Natural killer cell (primary cell): Measurements from ENCODE around the gene ELP4. TPM values are rescaled to one million over a fixed set of nuclear protein-coding genes. Genes with fewer than 3 reads are reported as not detected.

ENCODE experiments used
- ATAC-seq, 3 donors: fragments of 150-1000 bp in 2 of 3; fragments of 200-7000 bp in 1 of 3; cut with Tn5 transposase; 1 replicate in 1 of 3; 2 replicates in 2 of 3; pipeline ENCODE4 v1.10.0; 2021; ENCODE audit warnings: mild to moderate bottlenecking in 2 of 3, moderate library complexity in 2 of 3
- DNase-seq, 2 donors: peaks; one replicate each; pipeline versions ENCODE4 v3.0.0 to v3.0.0-alpha.2; 2013 to 2021; ENCODE audit warnings: mixed read lengths in 1 of 2
- H3K27ac ChIP-seq: one replicate; pipeline ENCODE4 v1.5.1; 2013; ENCODE audit warnings: mild to moderate bottlenecking, low read length
- H3K27me3 ChIP-seq: one replicate; pipeline ENCODE4 v1.6.1; 2013; ENCODE audit warnings: low read length; ENCODE audit not compliant: control insufficient read depth, insufficient read depth
- H3K36me3 ChIP-seq: one replicate; pipeline ENCODE4 v1.6.1; 2013; ENCODE audit warnings: low read length; ENCODE audit not compliant: control insufficient read depth, insufficient read depth
- H3K4me1 ChIP-seq: one replicate; pipeline ENCODE4 v1.6.1; 2013; ENCODE audit warnings: low read length; ENCODE audit not compliant: control insufficient read depth, insufficient read depth
- H3K4me3 ChIP-seq: one replicate; pipeline ENCODE4 v1.5.1; 2013; ENCODE audit warnings: low read length
- H3K9me3 ChIP-seq: one replicate; pipeline ENCODE4 v1.6.1; 2013; ENCODE audit warnings: low read length; ENCODE audit not compliant: control insufficient read depth, insufficient read depth
- H3K27ac Mint-ChIP-seq, 2 donors: one replicate each; pipeline ENCODE4 v1.8.0; 2022; ENCODE audit warnings: mild to moderate bottlenecking in 2 of 2, mixed read lengths in 2 of 2, moderate library complexity in 1 of 2
- H3K27me3 Mint-ChIP-seq, 2 donors: one replicate each; pipeline ENCODE4 v1.8.0; 2022; ENCODE audit warnings: low read depth in 2 of 2, mixed read lengths in 2 of 2
- H3K36me3 Mint-ChIP-seq: one replicate; pipeline ENCODE4 v1.8.0; 2022; ENCODE audit warnings: mixed read lengths
- H3K4me1 Mint-ChIP-seq, 2 donors: one replicate each; pipeline ENCODE4 v1.8.0; 2022; ENCODE audit warnings: mixed read lengths in 2 of 2
- H3K4me3 Mint-ChIP-seq: one replicate; pipeline ENCODE4 v1.8.0; 2022; ENCODE audit warnings: mild to moderate bottlenecking, moderate library complexity, mixed read lengths
- H3K9me3 Mint-ChIP-seq, 2 donors: one replicate each; pipeline ENCODE4 v1.8.0; 2022; ENCODE audit warnings: mixed read lengths in 2 of 2
- CTCF ChIP-seq: fragments of 200-600 bp; IDR thresholded peaks from one replicate; pipeline ENCODE4 v1.8.0; 2022; ENCODE audit warnings: antibody characterized with exemption
- WGBS: methylation state at CpG from one replicate; pipeline ENCODE4 v1.1.7; 2013; ENCODE audit warnings: missing lambda C conversion rate; ENCODE audit not compliant: insufficient coverage; 5-methylcytosine and 5-hydroxymethylcytosine counted together
- intact Hi-C: fragments of 100-400 bp; cut with micrococcal nuclease; formaldehyde crosslinking; loops from one replicate; pipeline ENCODE4 v1.14.2; 2022
- total RNA-seq, 4 donors: library from RNA; stranded (reverse); fragments of 120-200 nt in 1 of 4; gene quantifications; one replicate each; pipeline versions ENCODE4 v1.2.3 to v1.2.4, GENCODE V29; 2013 to 2022

ELP4 gene
- total RNA-seq, 3 donors from 2014 or later (not counting 1 experiment from before 2014, with no cell fraction given): 22.8 to 29.6 (median 23.4) TPM

GRCh38 chr11:31818874-31819331 is 309.3 kb downstream of the ELP4 start:
- peaks cover 20% of the 10 kb centered on the region for H3K9me3 ChIP-seq
- no peak overlapping the region for H3K4me3 ChIP-seq
- H3K36me3 ChIP-seq: no peaks in the 10 kb centered on the region
- Mint-ChIP-seq H3K4me3 (no peak overlapping the region), H3K27ac (no peak overlapping the region), H3K4me1 (peaks cover 16 to 24% of the 10 kb centered on the region in 2 donors), H3K36me3 (peaks cover 14% of the 10 kb centered on the region), H3K27me3 (peaks cover 45 to 70% of the 10 kb centered on the region in 2 donors), H3K9me3 (no peaks in the 10 kb centered on the region)
- DNase-seq (no peak), ATAC-seq (no peak)
- H3K27ac ChIP-seq: no peak overlapping the region
- 13% methylated on average over 25 of the region's 26 CpGs for WGBS
- peaks cover 88% of the 10 kb centered on the region for H3K27me3 ChIP-seq
- H3K4me1 ChIP-seq: peaks cover 42% of the 10 kb centered on the region
- intact Hi-C loops: no loop called here
- TF ChIP-seq CTCF: no peak

GRCh38 chr11:31819621-31820437 is 310.3 kb downstream of the ELP4 start:
- Histone ChIP-seq H3K4me3 (no peak overlapping the region), H3K36me3 (no peaks in the 10 kb centered on the region), H3K9me3 (peaks cover 20% of the 10 kb centered on the region), H3K4me1 (peaks cover 34% of the 10 kb centered on the region), H3K27me3 (peaks cover 85% of the 10 kb centered on the region), H3K27ac (no peak overlapping the region)
- peaks cover 14% of the 10 kb centered on the region for H3K36me3 Mint-ChIP-seq
- ATAC-seq (no peak), DNase-seq (no peak)
- no peak overlapping the region for H3K4me3 Mint-ChIP-seq
- no peak for TF ChIP-seq CTCF
- H3K9me3 Mint-ChIP-seq: no peaks in the 10 kb centered on the region
- no peak overlapping the region for H3K27ac Mint-ChIP-seq
- peaks cover 48 to 72% of the 10 kb centered on the region in 2 donors for H3K27me3 Mint-ChIP-seq
- intact Hi-C loops: no loop called here
- H3K4me1 Mint-ChIP-seq: peaks cover 14 to 19% of the 10 kb centered on the region in 2 donors
- WGBS: 13% methylated on average over 55 of the region's 55 CpGs

- Histone ChIP-seq H3K27ac (no peak overlapping the region), H3K4me1 (peaks cover 30% of the 10 kb centered on the region), H3K27me3 (peaks cover 85% of the 10 kb centered on the region), H3K9me3 (peaks cover 20% of the 10 kb centered on the region), H3K36me3 (no peaks in the 10 kb centered on the region), H3K4me3 (no peak overlapping the region)
- Mint-ChIP-seq H3K9me3 (no peaks in the 10 kb centered on the region), H3K4me1 (peaks cover 9 to 16% of the 10 kb centered on the region in 2 donors), H3K27ac (no peak overlapping the region), H3K4me3 (no peak overlapping the region), H3K36me3 (peaks cover 14% of the 10 kb centered on the region), H3K27me3 (peaks cover 48 to 70% of the 10 kb centered on the region in 2 donors)
- intact Hi-C loops: no loop called here
- no peak for TF ChIP-seq CTCF
- no peak for DNase-seq
- ATAC-seq: no peak
- WGBS: 14% methylated on average over 13 of the region's 15 CpGs
Measured at GRCh38 chr11:31820438-31820818, 310.9 kb downstream of the ELP4 start.
